ENCODE data around the gene NDRG4.

DNA sequence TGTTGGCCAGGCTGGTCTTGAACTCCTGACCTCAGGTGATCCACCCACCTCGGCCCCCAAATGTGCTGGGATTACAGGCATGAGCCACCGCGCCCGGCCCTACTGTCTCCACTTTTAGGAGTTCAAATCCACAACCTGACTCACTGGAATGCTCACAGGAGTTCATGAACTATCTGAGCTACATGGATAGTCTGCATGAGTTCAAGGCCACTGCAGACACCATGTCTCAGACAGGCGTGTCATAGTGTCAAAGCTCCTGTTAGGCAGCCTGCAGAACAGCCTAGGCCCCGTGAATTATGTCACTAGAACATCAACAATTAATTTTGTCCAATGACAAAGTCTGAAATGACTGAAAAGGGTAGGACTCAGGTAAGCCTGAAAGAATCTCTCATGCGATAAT is 38.3 kb upstream of the NDRG4 start:
- TF ChIP-seq POLR2A (IDR thresholded peaks at IDR 0.05) = no peak
- TF ChIP-seq, protein P1, sequence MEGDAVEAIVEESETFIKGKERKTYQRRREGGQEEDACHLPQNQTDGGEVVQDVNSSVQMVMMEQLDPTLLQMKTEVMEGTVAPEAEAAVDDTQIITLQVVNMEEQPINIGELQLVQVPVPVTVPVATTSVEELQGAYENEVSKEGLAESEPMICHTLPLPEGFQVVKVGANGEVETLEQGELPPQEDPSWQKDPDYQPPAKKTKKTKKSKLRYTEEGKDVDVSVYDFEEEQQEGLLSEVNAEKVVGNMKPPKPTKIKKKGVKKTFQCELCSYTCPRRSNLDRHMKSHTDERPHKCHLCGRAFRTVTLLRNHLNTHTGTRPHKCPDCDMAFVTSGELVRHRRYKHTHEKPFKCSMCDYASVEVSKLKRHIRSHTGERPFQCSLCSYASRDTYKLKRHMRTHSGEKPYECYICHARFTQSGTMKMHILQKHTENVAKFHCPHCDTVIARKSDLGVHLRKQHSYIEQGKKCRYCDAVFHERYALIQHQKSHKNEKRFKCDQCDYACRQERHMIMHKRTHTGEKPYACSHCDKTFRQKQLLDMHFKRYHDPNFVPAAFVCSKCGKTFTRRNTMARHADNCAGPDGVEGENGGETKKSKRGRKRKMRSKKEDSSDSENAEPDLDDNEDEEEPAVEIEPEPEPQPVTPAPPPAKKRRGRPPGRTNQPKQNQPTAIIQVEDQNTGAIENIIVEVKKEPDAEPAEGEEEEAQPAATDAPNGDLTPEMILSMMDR (IDR thresholded peaks at IDR 0.05) = no peak
